ENCODE results near the gene ZMAT1.
A peak's percentile ranks its signal among the peaks of the same experiment; 100 is the strongest.
"Not testable (repeated sequence)": the region's sequence is repeated elsewhere in the genome, so short reads cannot be mapped to it uniquely, and the experiment has no call there.

The ZMAT1 gene

GRCh38 chrX:101931488-101932248 lies at the start of gene ZMAT1:
ZMAT1 (minus strand) TSS chrX:101932027; CDS start chrX:101932008, 19 bp downstream.
- peak; percentile 85 for DNase-seq (ENCODE audit: low read depth)

DNA sequence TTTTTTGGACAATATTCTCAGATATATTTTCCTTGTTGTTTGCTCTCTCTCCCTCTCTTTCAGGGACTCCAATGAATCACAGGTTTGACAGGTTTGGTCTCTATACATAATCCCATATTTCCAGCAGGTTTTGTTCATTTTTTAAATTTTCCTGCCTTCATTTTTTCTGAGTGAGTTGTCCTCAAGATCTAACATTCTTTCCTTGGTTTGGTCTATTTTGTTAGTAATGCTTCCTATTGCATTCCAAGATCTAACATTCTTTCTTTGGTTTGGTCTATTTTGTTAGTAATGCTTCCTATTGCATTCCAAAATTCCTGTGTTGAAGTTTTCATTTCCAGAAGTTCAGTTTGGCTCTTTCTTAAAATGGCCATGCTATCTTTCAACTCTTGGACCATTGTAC lies 45.3 kb upstream of the ZMAT1 start:
- DNase-seq (ENCODE audit: low read depth) = no peak

- no peak for DNase-seq (ENCODE audit: low read depth)
Observed at GRCh38 chrX:101973066-101973465, 41.2 kb upstream of the ZMAT1 start.

DNA sequence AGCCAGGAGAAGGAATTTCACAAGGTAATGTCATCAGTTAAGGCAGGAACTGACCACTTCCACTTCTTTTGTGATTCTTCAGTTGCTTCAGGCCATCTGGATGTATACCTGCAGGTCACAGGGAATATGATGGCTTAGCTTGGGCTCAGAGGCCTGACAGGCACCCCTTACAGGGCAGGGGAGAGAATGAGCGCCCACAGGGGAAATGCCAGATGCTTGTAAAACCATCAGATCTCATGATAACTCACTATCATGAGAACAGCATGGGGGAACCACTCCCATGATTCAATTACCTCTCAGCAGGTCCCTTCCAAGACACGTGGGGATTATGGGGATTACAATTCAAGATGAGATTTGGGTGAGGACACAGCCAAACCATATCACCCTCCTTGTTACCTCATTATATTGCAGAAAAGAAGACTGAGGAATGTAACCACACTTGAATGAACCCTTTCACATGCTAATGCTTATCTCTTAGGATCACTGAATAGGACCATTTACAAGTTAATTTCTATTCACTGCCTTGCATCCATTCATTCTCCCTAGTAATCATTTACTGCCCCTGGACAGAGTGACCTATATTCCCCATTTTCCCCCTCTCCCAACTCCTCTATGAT lies 33.2 kb upstream of the ZMAT1 start:
- not testable (repeated sequence) for DNase-seq (ENCODE audit: low read depth)

- no peak for DNase-seq (ENCODE audit: low read depth)
Observed at GRCh38 chrX:101958139-101958538, 26.3 kb upstream of the ZMAT1 start.

DNA sequence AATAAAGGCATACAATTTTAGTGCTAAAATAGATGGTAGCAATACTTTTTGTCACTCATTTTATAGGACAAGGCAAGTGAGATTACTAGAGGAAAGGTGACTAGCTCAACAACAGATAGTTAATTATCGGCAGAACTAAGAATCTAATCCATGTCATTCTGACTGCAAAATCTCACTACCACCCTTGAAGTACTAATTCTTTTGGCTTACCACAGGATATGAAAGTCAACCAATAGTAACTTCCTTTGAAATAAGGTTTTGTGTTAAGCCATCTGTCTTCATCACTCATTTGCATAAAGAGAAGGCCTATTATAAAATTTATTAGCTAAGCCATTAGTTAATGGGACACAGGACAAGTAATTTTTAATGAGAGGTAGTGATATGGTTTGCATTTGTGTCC lies 25.3 kb upstream of the ZMAT1 start:
- DNase-seq (ENCODE audit: low read depth) = no peak

- DNase-seq (ENCODE audit: low read depth) = no peak
Observed at GRCh38 chrX:101956556-101956955, 24.7 kb upstream of the ZMAT1 start.

DNA sequence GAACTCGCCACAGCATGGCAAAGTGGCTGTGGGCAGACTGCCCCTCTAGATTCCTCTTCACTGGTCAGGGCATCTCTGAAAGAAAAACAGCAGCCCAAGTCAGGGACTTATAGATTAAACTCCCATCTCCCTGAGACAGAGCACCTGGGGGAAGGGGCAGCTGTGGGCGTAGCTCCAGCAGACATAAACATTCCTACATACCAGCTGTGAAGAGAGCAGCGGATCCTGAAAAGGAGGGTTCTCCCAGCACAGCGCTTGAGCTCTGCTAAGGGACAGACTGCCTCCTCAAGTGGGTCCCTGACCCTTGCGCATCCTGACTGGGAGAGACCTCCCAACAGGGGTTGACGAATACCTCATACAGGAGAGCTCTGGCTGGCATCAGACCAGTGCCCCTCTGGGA lies 18.8 kb upstream of the ZMAT1 start:
- no peak for DNase-seq (ENCODE audit: low read depth)

DNA sequence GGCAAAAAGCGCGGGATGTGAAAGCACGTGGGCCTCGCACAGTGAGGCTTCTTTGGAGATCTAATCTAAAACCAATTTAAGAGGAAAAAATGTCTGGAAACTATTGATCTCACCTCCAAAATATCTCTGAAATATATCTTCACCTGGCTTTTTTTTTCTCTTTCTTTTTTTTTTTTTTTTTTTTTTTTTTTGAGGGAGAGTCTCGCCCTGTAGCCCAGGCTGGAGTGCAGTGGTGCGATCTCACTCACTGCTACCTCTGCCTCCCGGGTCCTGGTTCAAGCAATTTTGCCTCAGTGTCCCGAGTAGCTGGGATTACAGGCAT lies 383 bp upstream of the ZMAT1 start:
- DNase-seq (ENCODE audit: low read depth) = no peak

DNA sequence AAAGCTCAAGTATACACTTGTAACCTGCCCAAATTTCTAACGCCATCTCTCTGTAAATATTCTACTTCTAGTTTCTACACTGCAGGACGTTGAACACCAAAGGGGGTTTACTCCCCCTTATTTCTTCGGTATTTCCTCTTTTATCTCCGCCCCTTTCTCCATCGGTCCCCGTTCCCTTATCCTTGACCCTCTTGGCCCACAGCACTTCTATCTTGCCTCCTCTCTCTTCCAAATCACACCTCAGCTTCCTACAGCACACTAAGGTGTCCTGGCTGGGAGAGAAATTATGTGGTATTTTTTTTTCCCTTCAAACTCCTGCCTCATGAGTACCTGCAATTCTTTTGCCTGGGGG lies 715 bp downstream of the ZMAT1 start:
- DNase-seq (ENCODE audit: low read depth) = no peak

DNA sequence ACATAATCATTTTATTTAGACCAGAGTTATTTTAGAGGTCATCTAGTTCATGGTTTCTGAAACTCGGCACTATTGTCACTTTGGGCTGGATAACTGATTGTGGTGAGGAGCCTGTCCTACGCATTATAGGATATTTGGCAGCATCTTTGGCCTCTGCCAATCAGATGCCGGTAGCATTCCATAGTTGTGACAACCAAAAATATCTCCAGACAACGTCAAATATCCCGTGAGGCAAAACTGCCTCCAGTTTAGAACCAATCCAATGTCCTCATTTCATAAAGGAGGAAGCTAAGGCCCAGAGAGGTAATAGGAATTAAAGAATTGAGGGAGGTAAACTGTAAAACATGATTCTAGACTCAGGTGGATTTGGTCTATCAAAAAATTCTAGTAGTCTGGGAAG lies 6.1 kb downstream of the ZMAT1 start:
- no peak for DNase-seq (ENCODE audit: low read depth)

- DNase-seq (ENCODE audit: low read depth) = no peak
Observed at GRCh38 chrX:101918751-101919150, 13.1 kb downstream of the ZMAT1 start.

DNA sequence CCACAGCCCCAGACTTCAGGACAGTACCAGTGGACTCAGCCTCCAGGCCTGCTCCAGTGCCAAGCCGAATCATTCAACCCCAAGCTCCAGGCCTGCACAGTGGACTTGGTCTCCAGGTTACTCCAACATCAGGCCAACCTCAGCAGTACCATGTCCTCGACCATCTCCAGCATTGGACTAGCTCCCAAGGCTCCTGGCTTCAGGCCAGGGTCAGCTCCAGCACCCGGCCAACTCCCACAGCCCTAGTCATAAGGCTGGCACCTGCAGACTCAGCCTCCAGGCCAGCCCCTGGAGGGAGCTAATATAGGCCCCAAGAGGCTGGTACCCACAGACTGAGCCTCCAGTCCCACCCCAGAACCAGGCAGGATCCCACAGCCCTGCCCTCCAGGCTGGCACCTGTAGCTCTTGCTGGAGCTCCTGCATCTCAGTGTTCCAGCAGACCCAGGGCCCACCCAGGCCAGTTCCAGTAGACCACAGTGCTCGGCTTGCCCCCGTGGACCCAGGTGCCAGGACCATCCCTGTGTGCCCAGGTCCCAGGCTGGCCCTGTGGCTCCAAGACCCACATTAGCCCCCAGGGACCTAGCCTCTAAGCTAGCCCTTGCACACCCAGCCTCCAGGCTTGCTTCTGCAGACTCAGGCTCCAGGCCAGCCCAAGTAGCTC lies 25.6 kb downstream of the ZMAT1 start:
- DNase-seq (ENCODE audit: low read depth) = no peak

DNA sequence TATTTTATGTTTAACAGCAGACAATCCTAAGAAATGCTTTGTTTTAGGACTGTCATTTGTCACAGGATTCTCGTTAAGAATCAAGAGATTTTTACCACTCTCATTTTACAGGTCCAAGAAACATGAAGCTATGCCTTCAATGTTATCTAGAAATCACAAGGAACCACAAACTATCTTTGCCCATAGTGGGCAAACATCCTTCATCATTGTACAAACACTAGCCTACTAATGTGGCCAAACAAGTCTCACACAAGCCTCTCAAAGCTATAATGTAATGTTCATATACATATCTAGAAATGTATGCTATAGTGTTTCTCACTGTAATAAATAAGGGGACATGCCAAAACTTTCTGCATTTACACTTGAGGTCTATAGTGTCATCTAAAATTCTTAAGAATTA lies 26.8 kb downstream of the ZMAT1 start:
- no peak for DNase-seq (ENCODE audit: low read depth)
